ENCODE measurements around the gene PRRX2.
A peak's percentile ranks its signal among the peaks of the same experiment; 100 is the strongest.

DNA sequence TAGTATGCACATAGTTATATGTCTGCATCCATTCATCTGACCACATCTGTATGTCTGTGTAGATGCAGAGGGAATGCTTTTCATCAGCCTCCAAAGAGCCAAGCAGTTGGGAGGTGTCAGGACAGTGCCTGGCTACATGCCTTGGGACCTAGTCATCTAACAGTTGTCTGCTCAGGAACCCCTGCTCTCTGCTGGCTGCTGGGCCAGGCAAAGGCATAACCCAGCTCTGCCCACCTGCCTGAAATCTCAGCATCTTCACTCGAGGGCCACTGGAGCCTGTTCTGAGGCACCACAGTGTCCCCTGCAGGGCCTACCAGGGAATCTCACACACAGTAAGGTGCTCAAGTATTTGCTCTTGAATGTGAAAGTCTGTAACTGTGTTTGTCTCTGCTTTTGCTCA lies 48.3 kb upstream of the PRRX2 start:
- TF ChIP-seq, protein P1, sequence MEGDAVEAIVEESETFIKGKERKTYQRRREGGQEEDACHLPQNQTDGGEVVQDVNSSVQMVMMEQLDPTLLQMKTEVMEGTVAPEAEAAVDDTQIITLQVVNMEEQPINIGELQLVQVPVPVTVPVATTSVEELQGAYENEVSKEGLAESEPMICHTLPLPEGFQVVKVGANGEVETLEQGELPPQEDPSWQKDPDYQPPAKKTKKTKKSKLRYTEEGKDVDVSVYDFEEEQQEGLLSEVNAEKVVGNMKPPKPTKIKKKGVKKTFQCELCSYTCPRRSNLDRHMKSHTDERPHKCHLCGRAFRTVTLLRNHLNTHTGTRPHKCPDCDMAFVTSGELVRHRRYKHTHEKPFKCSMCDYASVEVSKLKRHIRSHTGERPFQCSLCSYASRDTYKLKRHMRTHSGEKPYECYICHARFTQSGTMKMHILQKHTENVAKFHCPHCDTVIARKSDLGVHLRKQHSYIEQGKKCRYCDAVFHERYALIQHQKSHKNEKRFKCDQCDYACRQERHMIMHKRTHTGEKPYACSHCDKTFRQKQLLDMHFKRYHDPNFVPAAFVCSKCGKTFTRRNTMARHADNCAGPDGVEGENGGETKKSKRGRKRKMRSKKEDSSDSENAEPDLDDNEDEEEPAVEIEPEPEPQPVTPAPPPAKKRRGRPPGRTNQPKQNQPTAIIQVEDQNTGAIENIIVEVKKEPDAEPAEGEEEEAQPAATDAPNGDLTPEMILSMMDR (optimal IDR thresholded peaks at IDR 0.05 in 1 of 3, IDR thresholded peaks at IDR 0.05 in 1 of 3, conservative IDR thresholded peaks at IDR 0.05 in 1 of 3; ENCODE audit: extremely low read depth in 1 of 3, insufficient read depth in 2 of 3, low read length in 3 of 3), result peak in 2 of 3 experiments; percentile 83 to 84
- no peak for TF ChIP-seq EZH2 (IDR thresholded peaks at IDR 0.05; ENCODE audit: low read length)
